ENCODE measurements around the gene TRNAU1AP. TPM values are rescaled to one million over a fixed set of nuclear protein-coding genes. Genes with fewer than 3 reads are reported as not detected.
A peak's percentile ranks its signal among the peaks of the same experiment; 100 is the strongest.

TRNAU1AP gene
- total RNA-seq, 1 donor from 2014 or later: 39.6 TPM

- Mint-ChIP-seq H3K4me1 (ENCODE audit: unreplicated experiment) (peaks cover 11% of the 10 kb centered on the region), H3K9me3 (ENCODE audit: unreplicated experiment) (no peaks in the 10 kb centered on the region), H3K27me3 (ENCODE audit: unreplicated experiment) (no peaks in the 10 kb centered on the region), H3K4me3 (ENCODE audit: unreplicated experiment) (no peak overlapping the region), H3K36me3 (ENCODE audit: low read depth, unreplicated experiment) (peaks cover 3% of the 10 kb centered on the region), H3K27ac (ENCODE audit: unreplicated experiment) (peak overlapping the region; percentile 30)
- DNase-seq (ENCODE audit: low spot score): peak; percentile 67
- TF ChIP-seq CTCF (IDR thresholded peaks at IDR 0.05; ENCODE audit: unreplicated experiment): no peak
These were observed 49.9 kb downstream of the TRNAU1AP start for GRCh38 chr1:28602536-28603439.

GRCh38 chr1:28604411-28604810 is 51.5 kb downstream of the TRNAU1AP start:
- H3K27ac Mint-ChIP-seq (ENCODE audit: unreplicated experiment): peak overlapping the region; percentile 74
- H3K27me3 Mint-ChIP-seq (ENCODE audit: unreplicated experiment): no peaks in the 10 kb centered on the region
- no peak overlapping the region for H3K4me3 Mint-ChIP-seq (ENCODE audit: unreplicated experiment)
- H3K36me3 Mint-ChIP-seq (ENCODE audit: low read depth, unreplicated experiment): no peaks in the 10 kb centered on the region
- H3K9me3 Mint-ChIP-seq (ENCODE audit: unreplicated experiment): no peaks in the 10 kb centered on the region
- H3K4me1 Mint-ChIP-seq (ENCODE audit: unreplicated experiment): peaks cover 8% of the 10 kb centered on the region
- DNase-seq (ENCODE audit: low spot score): no peak
- no peak for TF ChIP-seq CTCF (IDR thresholded peaks at IDR 0.05; ENCODE audit: unreplicated experiment)

- no peak overlapping the region for H3K4me3 Mint-ChIP-seq (ENCODE audit: unreplicated experiment)
- no peak for TF ChIP-seq CTCF (IDR thresholded peaks at IDR 0.05; ENCODE audit: unreplicated experiment)
- peaks cover 8% of the 10 kb centered on the region for H3K4me1 Mint-ChIP-seq (ENCODE audit: unreplicated experiment)
- no peaks in the 10 kb centered on the region for H3K9me3 Mint-ChIP-seq (ENCODE audit: unreplicated experiment)
- no peaks in the 10 kb centered on the region for H3K36me3 Mint-ChIP-seq (ENCODE audit: low read depth, unreplicated experiment)
- DNase-seq (ENCODE audit: low spot score): no peak
- H3K27ac Mint-ChIP-seq (ENCODE audit: unreplicated experiment): no peak overlapping the region
- no peaks in the 10 kb centered on the region for H3K27me3 Mint-ChIP-seq (ENCODE audit: unreplicated experiment)
These were observed 52.1 kb downstream of the TRNAU1AP start for GRCh38 chr1:28604962-28605361.

- Mint-ChIP-seq H3K27ac (ENCODE audit: unreplicated experiment) (no peak overlapping the region), H3K27me3 (ENCODE audit: unreplicated experiment) (no peaks in the 10 kb centered on the region), H3K36me3 (ENCODE audit: low read depth, unreplicated experiment) (peaks cover 9% of the 10 kb centered on the region), H3K4me1 (ENCODE audit: unreplicated experiment) (peaks cover 8% of the 10 kb centered on the region), H3K9me3 (ENCODE audit: unreplicated experiment) (no peaks in the 10 kb centered on the region), H3K4me3 (ENCODE audit: unreplicated experiment) (no peak overlapping the region)
- TF ChIP-seq CTCF (IDR thresholded peaks at IDR 0.05; ENCODE audit: unreplicated experiment): no peak
- no peak for DNase-seq (ENCODE audit: low spot score)
These were observed 53.9 kb downstream of the TRNAU1AP start for GRCh38 chr1:28606771-28607170.

GRCh38 chr1:28613175-28613574 is 60.3 kb downstream of the TRNAU1AP start:
- no peak overlapping the region for H3K4me3 Mint-ChIP-seq (ENCODE audit: unreplicated experiment)
- no peak for TF ChIP-seq CTCF (IDR thresholded peaks at IDR 0.05; ENCODE audit: unreplicated experiment)
- H3K9me3 Mint-ChIP-seq (ENCODE audit: unreplicated experiment): no peaks in the 10 kb centered on the region

More at GRCh38 chr1:28613175-28613574, 60.3 kb downstream of the TRNAU1AP start:
- no peak for DNase-seq (ENCODE audit: low spot score)
- Mint-ChIP-seq H3K27ac (ENCODE audit: unreplicated experiment) (no peak overlapping the region), H3K27me3 (ENCODE audit: unreplicated experiment) (no peaks in the 10 kb centered on the region), H3K36me3 (ENCODE audit: low read depth, unreplicated experiment) (peaks cover 16% of the 10 kb centered on the region), H3K4me1 (ENCODE audit: unreplicated experiment) (no peaks in the 10 kb centered on the region)

Data from endothelial cell (in vitro differentiated cells).